MG63 (cell line): ENCODE measurements around the gene TRIM67. TPM values are rescaled to one million over a fixed set of nuclear protein-coding genes. Genes with fewer than 3 reads are reported as not detected.
"Not testable (repeated sequence)": the region's sequence is repeated elsewhere in the genome, so short reads cannot be mapped to it uniquely, and the experiment has no call there.

Source experiments
- DNase-seq: peaks from one replicate; pipeline ENCODE4 v3.0.0-alpha.2; 2020
- H3K27me3 ChIP-seq: fragments of 250-450 bp; sonication (Bioruptor Pico); 2 replicates; pipeline ENCODE4 v1.5.1; 2020; ENCODE audit warnings: mild to moderate bottlenecking, moderate library complexity
- H3K36me3 ChIP-seq: fragments of 250-450 bp; sonication (Bioruptor Pico); 2 replicates; pipeline ENCODE4 v1.5.1; 2020; ENCODE audit warnings: mild to moderate bottlenecking, moderate library complexity
- H3K4me3 ChIP-seq: fragments of 250-450 bp; sonication (Bioruptor Pico); 2 replicates; pipeline ENCODE4 v1.5.1; 2020; ENCODE audit warnings: mild to moderate bottlenecking, moderate library complexity
- H3K9me3 ChIP-seq: fragments of 250-450 bp; sonication (Bioruptor Pico); 2 replicates; pipeline ENCODE4 v1.5.1; 2020; ENCODE audit warnings: mild to moderate bottlenecking, moderate library complexity
- total RNA-seq: library from RNA; depleted of rRNA; stranded (reverse); fragments of >200 nt; shearing (Covaris generic); gene quantifications from 2 replicates; pipeline ENCODE4 v1.2.3, GENCODE V29; 2014; ENCODE audit warnings: low replicate concordance

TRIM67 gene
- total RNA-seq, 1 experiment from 2014 or later, result not detected

DNA sequence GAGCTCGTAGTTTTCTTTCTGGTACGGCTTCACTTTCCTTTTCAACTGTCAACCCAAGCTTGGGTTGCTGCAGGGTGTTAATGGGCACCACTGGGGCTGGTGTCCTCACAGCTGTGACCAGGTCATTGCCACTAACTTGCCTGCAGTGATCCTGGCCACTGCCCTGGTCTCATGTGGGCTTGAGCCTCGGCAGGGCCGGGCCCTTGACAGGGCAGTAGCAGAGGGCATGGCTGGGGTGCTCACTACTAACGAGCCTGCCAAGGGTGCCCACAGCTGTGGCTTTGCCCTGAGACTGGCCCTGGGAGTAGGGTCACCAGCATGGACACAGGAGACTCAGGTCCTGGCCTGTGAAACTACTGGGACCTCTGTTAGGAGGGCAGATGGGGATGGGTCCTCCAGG, 47.7 kb downstream of the TRIM67 start:
- Histone ChIP-seq H3K36me3 (no peaks in the 10 kb centered on the region), H3K4me3 (no peak overlapping the region), H3K9me3 (no peaks in the 10 kb centered on the region), H3K27me3 (peaks cover 6% of the 10 kb centered on the region; the same call in 1 of the 2 replicates)
- no peak for DNase-seq

DNA sequence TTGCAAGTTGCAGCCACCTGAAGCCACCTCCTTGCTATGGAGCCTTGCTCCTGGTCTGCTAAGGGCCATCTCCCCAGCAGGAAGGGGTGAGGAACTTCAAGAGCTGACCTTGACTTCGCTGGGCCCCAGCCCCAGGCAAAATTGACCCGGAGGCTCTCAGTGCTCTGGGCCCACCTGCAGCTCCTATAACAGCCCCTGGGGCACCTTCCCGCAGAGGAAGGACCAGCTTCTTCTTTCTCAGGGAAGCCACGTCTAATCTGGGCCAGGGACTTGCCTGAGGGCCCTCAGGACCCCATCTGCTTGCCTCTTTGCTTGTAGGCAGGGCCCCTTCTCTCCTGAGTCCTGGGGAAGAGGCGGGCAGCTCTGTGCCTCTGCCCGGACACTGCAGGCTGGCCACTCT, 48.3 kb downstream of the TRIM67 start:
- Histone ChIP-seq H3K27me3 (peaks cover 10% of the 10 kb centered on the region), H3K9me3 (no peaks in the 10 kb centered on the region), H3K36me3 (no peaks in the 10 kb centered on the region), H3K4me3 (no peak overlapping the region)
- DNase-seq, result no peak

DNA sequence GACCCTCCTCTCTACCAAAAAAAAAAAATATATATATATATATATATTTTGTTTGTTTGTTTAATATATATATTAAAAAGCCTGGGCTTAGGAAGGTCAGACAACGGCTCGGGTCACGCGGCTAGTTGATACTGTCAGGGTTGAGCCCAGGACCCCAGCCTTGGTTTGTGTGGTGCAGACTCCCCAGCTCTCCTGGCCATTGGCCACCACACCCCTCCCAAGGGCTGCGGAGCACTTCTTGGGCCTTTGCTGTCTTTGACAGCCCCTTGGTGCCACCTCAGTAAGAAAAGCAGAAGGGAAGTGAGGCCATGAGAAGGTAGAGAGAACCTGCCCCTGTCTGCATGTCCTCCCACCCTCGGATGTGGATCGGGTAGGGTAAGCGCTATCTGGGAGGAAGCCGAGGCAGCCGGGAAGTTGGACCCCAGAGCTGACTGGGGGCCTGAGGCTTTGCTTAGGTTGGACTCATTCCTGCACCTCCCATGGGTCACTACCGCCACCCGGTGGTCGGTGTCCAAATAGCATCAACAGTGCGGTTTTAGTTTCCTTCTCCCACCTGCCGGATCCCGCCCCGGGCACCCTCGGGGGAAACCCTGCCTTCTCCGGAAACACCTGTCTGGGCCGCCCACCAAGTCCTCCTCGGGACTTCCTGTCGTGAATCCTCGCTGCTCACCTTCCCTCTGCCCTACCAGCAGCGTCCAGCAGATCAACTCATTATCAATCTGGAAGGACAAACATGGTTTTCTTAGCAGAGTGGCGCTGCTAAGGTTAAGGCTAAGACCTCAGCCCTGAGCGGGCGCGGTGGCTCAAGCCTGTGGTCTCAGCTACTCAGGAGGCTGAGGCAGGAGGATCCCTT, 49.4 kb downstream of the TRIM67 start:
- Histone ChIP-seq H3K27me3 (peaks cover 15% of the 10 kb centered on the region), H3K9me3 (no peaks in the 10 kb centered on the region), H3K4me3 (peak overlapping the region; percentile 44), H3K36me3 (no peaks in the 10 kb centered on the region)
- DNase-seq, result peak; percentile 55

DNA sequence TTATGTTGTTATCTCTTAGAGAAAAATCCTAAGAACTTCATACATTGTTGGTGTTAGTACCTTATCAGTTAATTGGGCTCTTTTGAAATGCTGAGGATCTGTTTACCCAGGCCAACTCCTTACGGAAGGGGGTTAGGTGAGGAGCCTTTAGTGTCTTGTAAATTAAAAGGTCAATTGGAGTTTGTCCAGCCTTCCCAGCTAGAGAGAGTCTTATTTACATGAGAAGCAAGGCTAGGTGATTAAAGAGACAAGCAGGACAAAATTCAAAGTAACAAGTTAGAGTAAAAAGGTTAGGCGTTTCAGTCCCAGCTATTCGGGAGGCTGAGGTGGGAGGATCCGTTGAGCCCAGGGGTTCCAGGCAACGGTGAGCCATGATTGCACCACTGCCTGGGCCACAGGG, 50.4 kb downstream of the TRIM67 start:
- H3K36me3 ChIP-seq, DNase-seq, H3K4me3 ChIP-seq, H3K9me3 ChIP-seq: not testable (repeated sequence)
- H3K27me3 ChIP-seq, result peaks cover 15% of the 10 kb centered on the region

DNA sequence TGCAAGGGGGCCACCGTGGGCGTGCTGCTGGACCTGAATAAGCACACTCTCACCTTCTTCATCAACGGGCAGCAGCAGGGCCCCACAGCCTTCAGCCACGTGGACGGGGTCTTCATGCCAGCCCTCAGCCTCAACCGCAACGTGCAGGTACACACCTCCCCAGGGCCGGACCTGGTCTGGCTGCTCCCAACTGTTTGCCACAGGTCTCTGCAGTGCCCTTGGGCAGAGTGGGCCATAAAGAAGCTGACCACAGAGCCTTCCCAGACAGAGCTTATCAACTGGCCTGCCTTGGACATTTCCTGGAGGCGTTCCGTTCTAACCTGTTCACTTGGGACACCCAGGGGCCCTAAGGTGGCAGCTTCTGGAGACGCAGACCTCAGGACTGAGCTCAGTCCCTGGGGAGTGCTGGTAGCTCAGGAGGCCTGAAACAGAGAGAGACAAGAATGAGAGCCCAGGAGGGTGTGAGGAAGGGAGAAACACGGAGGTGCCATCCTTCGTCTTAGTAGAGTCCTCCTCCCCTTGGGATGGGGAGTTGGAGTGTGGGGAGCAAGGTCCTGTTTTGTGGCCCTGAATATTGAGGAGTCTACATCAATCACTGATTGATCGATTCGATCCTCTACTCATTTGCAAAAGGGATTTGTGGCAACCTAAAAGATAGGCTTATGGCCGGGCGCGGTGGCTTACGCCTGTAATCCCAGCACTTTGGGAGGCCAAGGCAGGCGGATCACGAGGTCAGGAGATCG, 52.1 kb downstream of the TRIM67 start:
- DNase-seq, result no peak
- Histone ChIP-seq H3K4me3 (no peak overlapping the region), H3K9me3 (no peaks in the 10 kb centered on the region), H3K36me3 (no peaks in the 10 kb centered on the region), H3K27me3 (peaks cover 19% of the 10 kb centered on the region)

DNA sequence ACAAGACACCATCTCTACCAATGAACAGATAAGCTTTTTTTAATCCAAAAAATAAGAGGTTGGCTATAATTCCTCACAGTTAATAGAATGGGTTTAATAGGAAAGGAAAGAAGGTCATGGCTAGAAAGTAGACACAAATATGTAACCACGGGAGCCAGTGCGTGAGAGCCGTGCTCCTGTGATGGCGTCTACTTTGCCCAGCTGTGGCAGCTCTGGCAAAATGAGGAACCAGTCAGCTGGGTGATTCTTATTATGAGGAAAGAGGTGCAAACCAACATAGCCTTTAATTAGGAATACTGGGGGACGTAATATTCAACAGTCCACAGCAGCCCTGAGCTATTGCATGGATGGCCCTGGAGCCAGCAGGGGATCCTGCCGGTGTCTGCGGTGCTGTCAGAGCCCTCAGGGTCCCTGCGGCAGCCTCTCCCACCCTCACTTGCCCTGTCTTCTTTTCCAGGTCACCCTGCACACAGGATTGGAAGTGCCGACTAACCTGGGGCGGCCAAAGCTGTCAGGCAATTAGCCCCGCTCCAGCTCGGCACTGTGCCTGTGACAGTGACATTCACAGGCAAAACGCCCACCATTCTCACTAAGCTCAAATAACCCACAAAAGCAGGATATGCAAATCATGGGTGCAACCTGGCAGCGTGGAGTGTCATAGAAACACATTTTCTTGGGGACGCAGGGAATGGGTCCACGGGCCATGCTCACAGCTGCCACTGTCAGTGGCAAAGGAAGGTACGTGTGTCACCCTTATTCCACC, 53.2 kb downstream of the TRIM67 start:
- Histone ChIP-seq H3K4me3 (no peak overlapping the region), H3K36me3 (no peaks in the 10 kb centered on the region), H3K27me3 (peaks cover 19% of the 10 kb centered on the region), H3K9me3 (no peaks in the 10 kb centered on the region)
- DNase-seq, result no peak

DNA sequence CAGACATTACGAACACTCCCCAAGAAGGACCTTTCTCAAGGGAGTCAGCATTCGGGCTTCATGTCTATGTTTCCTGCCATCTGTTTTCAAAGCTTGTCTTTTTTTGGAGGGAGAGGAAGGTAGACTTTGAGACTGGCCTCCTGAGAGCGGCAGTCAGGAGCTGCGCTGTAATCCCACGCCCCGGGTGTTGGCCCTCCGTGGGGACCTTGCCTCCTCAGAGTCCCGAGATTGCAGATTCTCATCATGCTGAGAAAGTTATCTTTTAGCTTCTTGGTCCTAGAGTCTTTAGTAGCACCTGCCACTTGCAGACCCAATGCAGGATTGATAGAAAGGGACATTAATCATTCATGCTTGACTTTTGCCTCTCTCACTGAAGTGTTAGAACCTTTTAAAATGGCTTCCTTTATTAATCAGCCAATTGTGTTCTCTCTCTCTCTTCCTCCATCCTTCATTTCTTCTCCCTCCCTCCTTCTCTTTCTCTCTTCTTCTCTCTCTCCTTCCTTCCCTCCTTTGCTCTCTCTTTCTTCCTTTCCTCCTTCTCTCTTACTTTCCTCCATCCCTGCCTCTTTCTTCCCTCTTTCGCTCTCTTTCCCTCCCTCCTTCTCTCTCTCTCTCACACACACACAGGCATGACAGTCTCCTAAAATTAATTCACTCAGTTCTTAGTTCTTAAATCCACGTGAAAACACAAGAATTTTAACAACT, 54.0 kb downstream of the TRIM67 start:
- H3K9me3 ChIP-seq, result no peaks in the 10 kb centered on the region
- no peak for DNase-seq
- H3K4me3 ChIP-seq, result no peak overlapping the region
- peaks cover 19% of the 10 kb centered on the region for H3K27me3 ChIP-seq
- no peaks in the 10 kb centered on the region for H3K36me3 ChIP-seq

DNA sequence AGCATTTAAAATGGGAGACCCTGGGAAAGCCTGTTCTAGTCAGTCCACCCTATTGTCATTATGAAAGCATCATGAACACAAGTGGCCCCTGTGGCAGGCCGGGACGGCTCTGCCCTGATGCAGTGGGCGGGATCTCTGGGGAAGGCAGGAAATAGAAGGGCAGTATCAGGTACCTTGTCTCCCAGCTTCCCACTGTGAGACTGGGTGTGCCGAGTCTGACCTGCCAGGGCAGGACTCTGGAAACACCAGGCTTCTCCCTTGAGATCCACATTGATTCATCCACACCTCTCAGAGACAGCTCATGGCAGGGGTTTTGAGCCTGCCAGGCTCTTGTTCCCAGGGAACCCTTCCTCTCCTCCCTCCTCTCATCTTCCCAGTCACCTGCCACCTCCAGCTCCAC, 54.6 kb downstream of the TRIM67 start:
- no peak for DNase-seq
- Histone ChIP-seq H3K36me3 (no peaks in the 10 kb centered on the region), H3K4me3 (no peak overlapping the region), H3K9me3 (no peaks in the 10 kb centered on the region), H3K27me3 (peaks cover 19% of the 10 kb centered on the region)

DNA sequence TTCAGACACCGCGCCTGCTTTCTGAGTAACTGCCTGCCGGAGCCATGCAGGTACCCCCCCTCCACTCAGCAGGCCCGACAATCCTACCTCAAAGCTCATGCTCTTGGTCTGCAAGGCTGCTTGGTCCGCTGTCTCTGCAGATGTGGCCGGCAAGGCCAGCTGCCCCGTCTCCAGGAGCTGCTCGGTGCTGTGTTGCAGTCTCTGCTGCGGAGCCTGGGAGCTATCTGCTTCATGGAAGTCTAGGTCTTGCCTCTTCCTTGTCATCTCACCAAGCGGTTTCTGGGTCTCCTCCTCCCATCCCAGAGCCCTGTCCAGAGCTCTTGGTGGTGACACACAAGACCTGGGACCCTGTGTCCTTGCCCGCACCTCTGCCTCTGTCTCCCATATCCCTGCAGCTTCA, 55.2 kb downstream of the TRIM67 start:
- no peak overlapping the region for H3K4me3 ChIP-seq
- H3K36me3 ChIP-seq, result no peaks in the 10 kb centered on the region
- peaks cover 18% of the 10 kb centered on the region for H3K27me3 ChIP-seq
- no peak for DNase-seq
- H3K9me3 ChIP-seq, result no peaks in the 10 kb centered on the region

DNA sequence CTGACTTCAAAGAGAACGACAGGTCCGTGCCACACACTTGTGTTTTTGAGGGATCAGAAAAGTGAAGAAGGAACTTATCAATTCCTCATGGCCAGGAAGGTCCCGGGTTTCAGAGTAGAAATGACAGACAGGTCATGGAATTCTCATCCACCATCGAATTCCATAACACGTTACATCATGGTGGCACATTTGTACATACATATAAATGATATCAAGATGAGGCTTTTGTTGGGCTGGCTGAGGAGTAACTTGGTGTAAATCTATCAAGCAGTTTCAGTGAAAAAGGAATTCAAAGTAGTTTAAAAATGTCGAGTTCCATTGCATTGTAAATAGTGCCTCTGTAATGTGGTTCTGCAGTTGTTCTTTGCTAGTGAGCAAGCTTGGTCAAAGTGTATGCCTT, 56.2 kb downstream of the TRIM67 start:
- no peak for DNase-seq
- Histone ChIP-seq H3K27me3 (peaks cover 14% of the 10 kb centered on the region; the same call in 1 of the 2 replicates), H3K4me3 (no peak overlapping the region), H3K36me3 (no peaks in the 10 kb centered on the region), H3K9me3 (no peaks in the 10 kb centered on the region)

DNA sequence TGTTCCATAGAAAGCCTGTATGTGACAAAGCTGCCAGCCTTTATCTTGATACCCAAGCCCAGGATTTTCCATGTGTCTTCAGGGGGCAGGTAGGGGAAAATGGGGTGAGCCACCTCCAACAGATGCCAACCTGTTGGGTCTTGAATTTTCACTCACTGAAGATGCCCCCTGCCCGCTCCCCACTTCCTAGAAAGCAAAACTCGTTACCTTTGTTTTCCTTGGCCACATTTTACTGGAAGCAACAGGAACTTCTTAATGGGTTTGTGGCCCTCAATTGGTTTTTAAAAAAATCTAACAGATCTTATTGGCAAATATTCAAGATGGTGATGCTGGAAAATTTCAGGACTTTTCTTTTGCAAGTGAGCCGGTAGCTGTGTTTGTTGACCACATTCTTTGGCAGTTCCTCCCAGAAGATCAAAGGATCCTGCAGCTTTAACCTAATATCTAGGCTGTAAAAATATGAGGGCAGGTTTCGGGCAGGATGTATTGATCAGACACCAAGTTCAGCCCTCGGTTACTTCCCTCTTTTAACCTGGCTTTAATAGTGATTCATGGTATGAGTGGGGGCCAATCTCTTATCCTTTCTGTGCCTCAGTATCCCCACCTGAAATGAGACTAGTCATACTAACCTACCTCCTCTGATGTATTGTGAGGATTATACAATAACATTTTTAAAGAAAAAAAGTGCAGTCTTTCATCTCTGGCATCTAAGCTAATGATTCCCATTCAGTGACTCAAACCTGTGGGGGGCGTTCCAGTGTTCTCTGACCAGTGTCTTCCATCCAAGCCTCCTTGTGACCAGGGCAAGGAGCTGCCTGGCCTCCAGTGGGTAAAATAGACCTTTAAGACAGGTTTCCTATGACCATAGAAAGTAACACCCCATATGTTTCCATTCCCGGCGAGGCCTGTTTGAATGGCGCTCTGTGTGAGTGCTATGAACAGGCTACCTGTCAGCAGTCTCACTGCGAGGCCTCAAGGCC, 57.9 kb downstream of the TRIM67 start:
- DNase-seq, result no peak
- Histone ChIP-seq H3K4me3 (no peak overlapping the region), H3K9me3 (no peaks in the 10 kb centered on the region), H3K27me3 (peaks cover 14% of the 10 kb centered on the region; the same call in 1 of the 2 replicates), H3K36me3 (peaks cover 8% of the 10 kb centered on the region; the same call in 1 of the 2 replicates)

DNA sequence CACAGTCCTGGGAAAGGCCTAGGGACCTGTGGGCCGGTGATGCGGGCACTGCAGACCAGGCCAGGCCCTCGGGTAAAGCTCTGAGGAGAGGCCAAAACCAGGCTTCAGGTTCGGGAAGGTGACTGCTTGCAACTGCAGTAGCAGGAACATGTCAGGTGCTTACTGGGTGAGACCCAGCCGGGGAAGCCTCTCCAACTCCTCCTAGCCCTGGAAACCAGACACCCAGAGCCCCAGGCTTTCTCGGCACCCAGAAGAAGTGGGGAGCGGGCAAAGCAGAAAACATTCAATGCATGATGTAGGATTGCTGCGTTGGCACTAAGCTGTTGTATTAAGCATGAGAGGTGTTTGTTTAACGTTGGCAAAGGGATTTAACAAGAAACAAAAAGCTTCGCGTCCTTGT, 58.9 kb downstream of the TRIM67 start:
- DNase-seq, result no peak
- H3K36me3 ChIP-seq, result peaks cover 14% of the 10 kb centered on the region; the same call in 1 of the 2 replicates
- no peak overlapping the region for H3K4me3 ChIP-seq

DNA sequence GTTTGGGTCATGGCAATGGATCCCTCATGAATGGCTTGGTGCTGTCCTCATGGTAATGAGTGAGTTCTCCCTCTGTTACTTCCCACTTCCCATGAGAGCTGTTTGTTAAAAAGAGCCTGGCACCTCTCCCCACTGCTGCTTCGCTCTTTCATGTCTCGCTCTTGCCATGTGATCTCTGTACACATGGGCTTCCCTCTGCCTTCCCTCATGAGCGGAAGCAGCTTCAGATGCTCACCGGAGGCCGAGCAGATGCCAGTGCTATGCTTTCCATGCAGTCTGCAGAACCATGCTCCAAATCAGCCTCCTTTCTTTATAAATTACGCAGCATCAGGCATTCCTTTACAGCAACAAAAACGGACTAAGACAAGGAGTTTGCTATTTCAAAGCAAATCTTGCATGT, 64.3 kb downstream of the TRIM67 start:
- H3K4me3 ChIP-seq, result no peak overlapping the region

More for the DNA sequence above, 58.9 kb downstream of the TRIM67 start:
- H3K27me3 ChIP-seq, result peaks cover 5% of the 10 kb centered on the region; the same call in 1 of the 2 replicates
- no peaks in the 10 kb centered on the region for H3K9me3 ChIP-seq

DNA sequence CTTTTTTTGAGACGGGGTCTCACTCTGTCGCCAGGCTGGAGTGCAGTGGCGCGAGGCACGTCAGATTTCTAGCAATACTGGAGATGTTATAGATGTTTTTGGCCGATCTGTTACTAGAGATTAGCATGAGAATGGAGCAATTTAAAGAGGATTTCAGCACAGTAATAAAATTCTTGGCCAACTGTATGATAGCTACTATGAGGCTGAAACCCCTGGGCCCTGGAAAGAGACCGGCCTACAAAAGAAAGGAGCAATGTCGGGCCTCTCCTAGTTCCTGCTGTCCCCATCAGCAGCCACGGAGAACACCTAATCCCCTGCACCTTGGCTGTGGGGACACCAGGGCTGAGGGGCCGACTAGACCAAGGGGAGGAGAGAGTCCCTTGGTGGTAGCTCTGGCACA, 69.7 kb downstream of the TRIM67 start:
- no peak for DNase-seq

More for the DNA sequence above, 64.3 kb downstream of the TRIM67 start:
- Histone ChIP-seq H3K36me3 (peaks cover 30% of the 10 kb centered on the region), H3K27me3 (no peaks in the 10 kb centered on the region), H3K9me3 (no peaks in the 10 kb centered on the region)
- DNase-seq, result no peak

More for the DNA sequence above, 69.7 kb downstream of the TRIM67 start:
- Histone ChIP-seq H3K36me3 (peaks cover 26% of the 10 kb centered on the region), H3K27me3 (no peaks in the 10 kb centered on the region), H3K4me3 (no peak overlapping the region), H3K9me3 (no peaks in the 10 kb centered on the region)
